Tibial nerve (tissue), 4 donors: ENCODE data around the gene SH2D3A. TPM values are rescaled to one million over a fixed set of nuclear protein-coding genes. Genes with fewer than 3 reads are reported as not detected.

Experiments
- DNase-seq, 2 donors: peaks; one replicate each; pipeline ENCODE4 v3.0.0-alpha.2; 2019; ENCODE audit warnings: low spot score in 2 of 2
- H3K27ac ChIP-seq, 4 donors: fragments of 200-600 bp; sonication (generic) in 3 of 4; one replicate each; pipeline ENCODE4 v1.5.1; 2017 to 2019; ENCODE audit warnings: mild to moderate bottlenecking in 1 of 4
- H3K27me3 ChIP-seq, 2 donors: fragments of 200-600 bp; sonication (generic) in 1 of 2; one replicate each; pipeline versions ENCODE4 v1.5.1 to v1.6.0; 2017 to 2019
- H3K36me3 ChIP-seq, 3 donors: fragments of 200-600 bp; sonication (generic); one replicate each; pipeline ENCODE4 v1.5.1; 2018 to 2019
- H3K4me1 ChIP-seq, 4 donors: fragments of 200-600 bp; sonication (generic) in 3 of 4; one replicate each; pipeline ENCODE4 v1.5.1; 2017 to 2019
- H3K4me3 ChIP-seq, 4 donors: fragments of 200-600 bp; sonication (generic) in 3 of 4; one replicate each; pipeline ENCODE4 v1.5.1; 2017 to 2019; ENCODE audit warnings: mild to moderate bottlenecking in 1 of 4, moderate library complexity in 1 of 4
- H3K9me3 ChIP-seq, 4 donors: fragments of 200-600 bp; sonication (generic) in 3 of 4; one replicate each; pipeline ENCODE4 v1.5.1; 2017 to 2019
- EP300 ChIP-seq, 2 donors: sonication (generic); formaldehyde crosslinking; IDR thresholded peaks; one replicate each; pipeline ENCODE4 v1.6.1; 2017; ENCODE audit warnings: antibody characterized with exemption in 2 of 2, mild to moderate bottlenecking in 1 of 2
- POLR2A ChIP-seq, 2 donors: fragments of 450-650 bp; IDR thresholded peaks; one replicate each; pipeline ENCODE4 v1.6.1; 2017; ENCODE audit warnings: antibody characterized with exemption in 2 of 2, mild to moderate bottlenecking in 2 of 2, moderate library complexity in 2 of 2
- WGBS, 2 donors: methylation state at CpG; one replicate each; pipeline ENCODE4 v1.1.5; 2018; 5-methylcytosine and 5-hydroxymethylcytosine counted together
- total RNA-seq, 4 donors: library from RNA; depleted of rRNA; stranded (reverse); fragments of >200 nt; gene quantifications; one replicate each; pipeline ENCODE4 v1.1.0, GENCODE V29; 2016
- TF ChIP-seq, protein P1 (sequence below), 5 experiments: fragments of 200-600 bp in 3 of 5; fragments of 450-650 bp in 2 of 5; sonication (generic) in 3 of 5; IDR thresholded peaks; one replicate each; pipeline ENCODE4 v1.5.1; 2016 to 2019; ENCODE audit warnings: antibody characterized with exemption in 5 of 5, mild to moderate bottlenecking in 3 of 5, moderate library complexity in 2 of 5

SH2D3A gene
- total RNA-seq, 4 donors from 2014 or later: 0.39 to 4.2 (median 0.44) TPM; not detected in 1

DNA sequence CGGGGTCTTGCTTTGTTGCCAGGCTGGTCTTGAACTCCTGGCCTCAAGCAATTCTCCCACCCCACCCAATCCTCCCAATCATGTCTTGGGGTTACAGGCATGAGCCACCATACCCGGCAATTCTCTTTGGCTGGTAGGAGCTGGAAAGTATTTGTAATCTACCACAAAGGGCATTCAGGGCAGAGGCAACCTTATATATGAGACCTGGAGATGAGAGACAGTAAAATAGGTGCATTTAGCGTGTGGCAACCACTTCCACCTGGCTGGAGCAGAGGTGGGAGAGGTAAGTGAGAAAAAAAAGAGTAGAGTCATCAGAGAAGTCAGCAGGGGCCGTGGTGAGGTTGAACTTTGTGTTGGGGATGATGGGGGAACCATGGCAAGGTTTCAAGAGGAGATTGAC, 42.0 kb upstream of the SH2D3A start:
- Histone ChIP-seq H3K9me3 (peaks cover 0 to 34% (median 0%) of the 10 kb centered on the region in 4 donors), H3K27ac (no peak overlapping the region), H3K4me1 (no peaks in the 10 kb centered on the region), H3K4me3 (no peak overlapping the region), H3K27me3 (no peaks in the 10 kb centered on the region), H3K36me3 (no peaks in the 10 kb centered on the region)
- no peak for DNase-seq
- TF ChIP-seq, protein P1, sequence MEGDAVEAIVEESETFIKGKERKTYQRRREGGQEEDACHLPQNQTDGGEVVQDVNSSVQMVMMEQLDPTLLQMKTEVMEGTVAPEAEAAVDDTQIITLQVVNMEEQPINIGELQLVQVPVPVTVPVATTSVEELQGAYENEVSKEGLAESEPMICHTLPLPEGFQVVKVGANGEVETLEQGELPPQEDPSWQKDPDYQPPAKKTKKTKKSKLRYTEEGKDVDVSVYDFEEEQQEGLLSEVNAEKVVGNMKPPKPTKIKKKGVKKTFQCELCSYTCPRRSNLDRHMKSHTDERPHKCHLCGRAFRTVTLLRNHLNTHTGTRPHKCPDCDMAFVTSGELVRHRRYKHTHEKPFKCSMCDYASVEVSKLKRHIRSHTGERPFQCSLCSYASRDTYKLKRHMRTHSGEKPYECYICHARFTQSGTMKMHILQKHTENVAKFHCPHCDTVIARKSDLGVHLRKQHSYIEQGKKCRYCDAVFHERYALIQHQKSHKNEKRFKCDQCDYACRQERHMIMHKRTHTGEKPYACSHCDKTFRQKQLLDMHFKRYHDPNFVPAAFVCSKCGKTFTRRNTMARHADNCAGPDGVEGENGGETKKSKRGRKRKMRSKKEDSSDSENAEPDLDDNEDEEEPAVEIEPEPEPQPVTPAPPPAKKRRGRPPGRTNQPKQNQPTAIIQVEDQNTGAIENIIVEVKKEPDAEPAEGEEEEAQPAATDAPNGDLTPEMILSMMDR (IDR thresholded peaks at IDR 0.05): no peak
- no peak for TF ChIP-seq POLR2A (IDR thresholded peaks at IDR 0.05)
- 76 to 77% methylated on average over 4 of the region's 4 CpGs for WGBS, 2 donors

DNA sequence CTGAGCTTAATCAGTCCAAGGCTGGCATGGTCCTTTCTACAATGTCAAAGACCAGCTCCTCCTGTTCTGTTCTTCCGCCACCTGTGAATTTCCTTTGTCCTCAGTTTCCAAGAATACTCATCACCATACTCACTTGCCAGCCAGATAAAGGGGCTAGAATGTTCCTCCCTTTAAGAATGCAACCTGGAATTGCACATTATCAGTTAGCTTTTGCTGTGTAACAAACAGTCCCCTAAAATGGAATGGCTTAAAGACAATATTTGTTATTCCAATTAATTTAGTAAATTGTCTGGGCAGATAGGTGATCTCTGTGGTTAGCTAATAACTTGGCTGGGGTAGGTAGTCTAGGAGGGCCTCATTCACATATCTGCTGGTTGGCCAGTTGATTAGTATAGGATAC, 41.3 kb upstream of the SH2D3A start:
- Histone ChIP-seq H3K4me3 (no peak overlapping the region), H3K4me1 (no peaks in the 10 kb centered on the region), H3K9me3 (peaks cover 0 to 34% (median 0%) of the 10 kb centered on the region in 4 donors), H3K27me3 (no peaks in the 10 kb centered on the region), H3K27ac (no peak overlapping the region), H3K36me3 (no peaks in the 10 kb centered on the region)
- 97 to 100% methylated on average over 1 of the region's 1 CpG for WGBS, 2 donors
- no peak for DNase-seq
- TF ChIP-seq, protein P1 (IDR thresholded peaks at IDR 0.05): no peak
- TF ChIP-seq POLR2A (IDR thresholded peaks at IDR 0.05): no peak
- TF ChIP-seq EP300 (IDR thresholded peaks at IDR 0.05): no peak

DNA sequence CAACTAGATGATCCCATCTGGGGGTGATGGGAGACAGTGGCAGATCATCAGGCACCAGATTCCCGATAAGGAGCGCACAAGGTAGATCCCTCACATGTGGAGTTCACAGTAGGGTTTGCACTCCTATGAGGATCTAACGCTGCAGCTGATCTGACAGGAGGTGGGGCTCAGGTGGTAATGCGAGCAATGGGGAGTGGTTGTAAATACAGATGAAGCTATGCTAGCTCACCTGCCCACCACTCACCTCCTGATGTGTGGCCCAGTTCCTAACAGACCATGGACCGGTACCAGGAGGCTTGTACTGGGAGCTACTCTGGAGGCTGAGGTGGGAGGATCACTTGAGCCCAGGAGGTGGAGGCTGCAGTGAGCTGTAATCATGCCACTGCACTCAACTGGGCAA, 40.1 kb upstream of the SH2D3A start:
- Histone ChIP-seq H3K36me3 (no peaks in the 10 kb centered on the region), H3K4me1 (no peaks in the 10 kb centered on the region), H3K4me3 (no peak overlapping the region), H3K9me3 (peaks cover 0 to 29% (median 0%) of the 10 kb centered on the region in 4 donors), H3K27me3 (no peaks in the 10 kb centered on the region), H3K27ac (no peak overlapping the region)
- no peak for TF ChIP-seq POLR2A (IDR thresholded peaks at IDR 0.05)
- TF ChIP-seq EP300 (IDR thresholded peaks at IDR 0.05): no peak
- TF ChIP-seq, protein P1 (IDR thresholded peaks at IDR 0.05): no peak
- 88 to 94% methylated on average over 5 of the region's 5 CpGs for WGBS, 2 donors
- DNase-seq: no peak

DNA sequence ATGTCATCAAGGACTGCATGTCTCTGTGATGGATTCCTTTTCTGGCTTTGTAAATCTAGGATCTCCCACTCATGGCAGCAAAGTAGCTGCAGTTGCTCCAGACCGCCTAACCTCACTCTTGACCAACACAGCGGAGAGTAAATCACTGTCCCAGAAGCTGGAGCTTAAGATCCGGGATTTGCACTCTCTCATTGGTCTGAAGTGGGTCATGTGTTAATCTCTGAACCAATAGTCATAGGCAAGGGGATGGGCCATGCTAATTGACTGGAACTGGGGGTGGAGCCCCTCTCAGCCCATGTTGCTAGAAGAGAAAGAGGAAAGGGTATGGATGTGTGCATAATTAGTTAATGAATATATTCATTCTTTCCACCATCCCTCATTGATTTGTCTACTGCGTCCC, 39.3 kb upstream of the SH2D3A start:
- no peaks in the 10 kb centered on the region for H3K36me3 ChIP-seq
- H3K4me1 ChIP-seq: peaks cover 0 to 4% (median 0%) of the 10 kb centered on the region in 4 donors
- H3K4me3 ChIP-seq: no peak overlapping the region
- TF ChIP-seq EP300 (IDR thresholded peaks at IDR 0.05) (no peak), POLR2A (IDR thresholded peaks at IDR 0.05) (no peak)
- TF ChIP-seq, protein P1 (IDR thresholded peaks at IDR 0.05): no peak
- WGBS, 2 donors: 91% methylated on average over 4 of the region's 4 CpGs
- H3K27ac ChIP-seq: no peak overlapping the region
- DNase-seq: no peak
- peaks cover 0 to 29% (median 0%) of the 10 kb centered on the region in 4 donors for H3K9me3 ChIP-seq
- peaks cover 0 to 2% of the 10 kb centered on the region in 2 donors for H3K27me3 ChIP-seq

DNA sequence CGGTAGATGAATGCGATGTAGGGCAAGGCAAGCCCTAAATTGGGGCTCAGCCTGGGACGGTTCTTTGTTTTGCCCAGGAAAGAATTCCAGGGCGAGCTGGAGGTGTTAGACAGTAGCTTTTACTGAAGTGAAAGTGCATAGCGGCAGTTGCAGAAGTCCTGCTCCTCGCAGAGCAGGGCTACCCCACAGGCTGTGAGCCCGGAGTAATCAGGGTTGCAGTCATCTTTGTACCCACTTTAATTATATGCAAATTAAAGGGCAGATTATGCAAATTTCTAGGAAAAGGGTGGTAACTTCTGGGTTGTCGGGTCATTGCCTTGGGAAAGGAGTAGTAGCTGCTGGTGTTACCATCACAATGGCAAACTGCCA, 35.8 kb upstream of the SH2D3A start:
- TF ChIP-seq EP300 (IDR thresholded peaks at IDR 0.05) (no peak), POLR2A (IDR thresholded peaks at IDR 0.05) (no peak)
- TF ChIP-seq, protein P1 (IDR thresholded peaks at IDR 0.05): no peak
- H3K4me1 ChIP-seq: peaks cover 0 to 7% (median 0%) of the 10 kb centered on the region in 4 donors
- H3K9me3 ChIP-seq: peaks cover 0 to 10% (median 0%) of the 10 kb centered on the region in 4 donors
- no peak overlapping the region for H3K4me3 ChIP-seq
- peaks cover 0 to 5% of the 10 kb centered on the region in 2 donors for H3K27me3 ChIP-seq
- no peak for DNase-seq
- H3K27ac ChIP-seq: no peak overlapping the region
- no peaks in the 10 kb centered on the region for H3K36me3 ChIP-seq
- 70 to 76% methylated on average over 8 of the region's 8 CpGs for WGBS, 2 donors
